Measurements from ENCODE around the gene B3GALT4.
A peak's percentile ranks its signal among the peaks of the same experiment; 100 is the strongest.

B3GALT4 gene

DNA sequence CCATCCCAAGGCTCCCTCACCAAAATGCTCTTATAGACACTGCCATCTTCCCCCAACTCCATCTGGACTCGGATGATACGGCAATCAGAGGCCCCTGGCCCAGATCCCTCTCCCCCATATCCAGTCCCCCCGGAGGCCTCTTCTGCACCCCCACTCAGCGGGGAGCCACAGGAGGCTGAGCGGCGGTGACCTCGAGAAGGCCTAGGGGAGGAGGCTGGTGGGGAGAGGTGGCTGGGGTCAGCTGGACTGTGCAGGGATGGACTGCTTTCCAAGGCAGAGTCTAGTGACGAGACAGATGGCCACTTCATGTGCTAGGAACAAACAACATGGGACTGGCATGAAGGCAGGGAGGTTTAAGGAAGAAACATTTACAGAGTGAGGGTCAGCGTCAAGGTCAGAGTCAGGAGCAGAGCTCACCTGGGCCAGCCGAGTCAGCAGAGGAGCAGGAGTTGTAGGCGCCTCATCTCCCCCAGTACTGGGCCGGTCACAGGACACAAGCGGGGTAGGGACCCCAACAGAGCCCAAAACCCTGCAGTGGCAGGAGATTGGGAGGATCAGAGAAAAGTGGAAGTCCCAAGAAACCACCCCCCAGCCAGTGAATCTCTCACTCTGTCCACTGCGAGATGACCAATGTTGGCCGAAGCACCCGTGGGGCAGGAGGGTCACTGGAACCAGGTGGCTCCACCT, 16.2 kb downstream of the B3GALT4 start:
- no peak overlapping the region for H3K4me3 ChIP-seq (ENCODE audit: low read depth, low read length)
- DNase-seq (ENCODE audit: low read depth), result no peak
- TF ChIP-seq CTCF (IDR thresholded peaks at IDR 0.05; ENCODE audit: insufficient read depth, low read depth, low read length, missing control alignments), result no peak

- no peak overlapping the region for H3K4me3 ChIP-seq (ENCODE audit: low read depth, low read length)
- no peak for TF ChIP-seq CTCF (IDR thresholded peaks at IDR 0.05; ENCODE audit: insufficient read depth, low read depth, low read length, missing control alignments)
- DNase-seq (ENCODE audit: low read depth), result no peak
These were observed 17.3 kb downstream of the B3GALT4 start for GRCh38 chr6:33294086-33294823.

GRCh38 chr6:33295621-33296369, 18.9 kb downstream of the B3GALT4 start:
- H3K4me3 ChIP-seq (ENCODE audit: low read depth, low read length), result no peak overlapping the region
- TF ChIP-seq CTCF (IDR thresholded peaks at IDR 0.05; ENCODE audit: insufficient read depth, low read depth, low read length, missing control alignments), result no peak

DNA sequence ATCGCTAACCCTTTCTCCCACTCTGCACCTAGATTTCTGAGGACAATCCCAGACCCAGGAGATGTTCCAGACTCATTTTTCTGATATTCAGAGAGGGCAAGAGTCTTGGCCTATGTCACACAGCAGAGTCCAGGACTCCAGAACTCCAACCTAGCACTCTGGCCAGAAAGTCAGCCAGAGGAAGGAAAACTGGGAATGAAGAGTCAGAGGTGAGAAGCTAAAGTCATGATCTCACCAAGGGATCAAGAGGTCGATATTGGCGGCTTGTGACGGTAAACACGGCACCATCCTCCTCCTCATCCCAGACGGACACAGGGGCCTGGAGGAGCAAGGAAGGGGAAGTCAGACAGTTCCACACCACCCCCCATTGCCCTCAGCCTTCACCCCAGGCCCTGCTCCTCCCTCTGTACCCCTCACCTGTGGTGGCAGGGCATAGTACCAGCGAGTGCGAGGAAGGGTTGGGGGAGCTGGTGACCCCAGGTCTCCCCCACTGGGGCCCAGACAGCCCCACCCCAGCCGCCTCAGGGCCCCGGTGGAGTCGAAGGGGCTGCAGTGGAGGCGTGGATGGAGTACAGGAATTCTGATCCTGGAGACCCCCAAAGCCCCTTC, 20.0 kb downstream of the B3GALT4 start:
- H3K4me3 ChIP-seq (ENCODE audit: low read depth, low read length), result peak overlapping the region; percentile 78; the same call in 1 of the 2 replicates
- no peak for TF ChIP-seq CTCF (IDR thresholded peaks at IDR 0.05; ENCODE audit: insufficient read depth, low read depth, low read length, missing control alignments)
- no peak for DNase-seq (ENCODE audit: low read depth)

More at GRCh38 chr6:33295621-33296369, 18.9 kb downstream of the B3GALT4 start:
- DNase-seq (ENCODE audit: low read depth), result no peak

- DNase-seq (ENCODE audit: low read depth), result no peak
- TF ChIP-seq CTCF (IDR thresholded peaks at IDR 0.05; ENCODE audit: insufficient read depth, low read depth, low read length, missing control alignments), result no peak
These were observed 20.6 kb downstream of the B3GALT4 start for GRCh38 chr6:33297406-33297955.

DNA sequence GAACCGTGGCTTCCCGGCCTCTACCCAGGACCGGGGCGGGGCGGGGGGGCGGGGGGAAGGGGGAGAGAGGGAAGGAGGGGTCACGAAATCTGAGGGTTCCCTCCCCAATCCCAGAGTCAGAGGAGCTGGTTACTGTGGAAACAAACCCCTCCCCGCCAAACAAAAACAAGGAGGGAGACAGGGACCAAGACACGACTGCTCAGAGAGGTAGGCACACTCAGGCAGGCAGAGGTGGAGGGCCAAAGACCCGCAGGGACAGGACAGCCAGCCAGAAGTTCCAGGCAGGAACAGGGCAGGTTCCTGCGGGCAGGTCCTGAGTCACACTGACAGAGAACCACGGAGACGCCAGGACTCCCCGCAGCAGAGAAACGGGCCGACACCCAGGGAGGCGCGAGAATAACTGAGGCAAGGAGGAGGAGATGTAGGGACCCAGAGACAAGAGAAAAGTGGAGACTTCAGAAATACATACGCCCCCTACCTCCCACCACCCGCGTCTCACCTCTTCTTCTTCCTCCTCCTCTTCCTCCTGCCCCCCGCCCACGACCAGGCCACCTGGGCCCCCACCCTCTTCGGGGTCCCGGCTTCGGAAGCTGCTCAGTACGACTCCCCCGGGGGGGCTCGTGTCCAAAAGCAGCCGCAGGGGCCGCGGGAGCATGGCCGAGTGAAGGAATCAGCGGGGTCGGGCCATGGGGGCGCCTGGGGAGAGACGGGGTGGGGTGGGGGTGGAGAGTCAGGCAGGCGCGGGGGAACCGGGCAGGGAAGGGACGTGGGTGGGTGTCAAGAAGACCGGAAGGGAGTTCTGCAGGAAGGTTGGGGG, 21.2 kb downstream of the B3GALT4 start:
- peak overlapping the region; percentile 78 for H3K4me3 ChIP-seq (ENCODE audit: low read depth, low read length)
- peak; percentile 78 for DNase-seq (ENCODE audit: low read depth)
- no peak for TF ChIP-seq CTCF (IDR thresholded peaks at IDR 0.05; ENCODE audit: insufficient read depth, low read depth, low read length, missing control alignments)

More at GRCh38 chr6:33297406-33297955, 20.6 kb downstream of the B3GALT4 start:
- H3K4me3 ChIP-seq (ENCODE audit: low read depth, low read length), result peak overlapping the region; percentile 78

All from GM12865 (cell line).